ENCODE measurements around the gene SLAMF6. TPM values are rescaled to one million over a fixed set of nuclear protein-coding genes. Genes with fewer than 3 reads are reported as not detected.
"Not testable (repeated sequence)": the region's sequence is repeated elsewhere in the genome, so short reads cannot be mapped to it uniquely, and the experiment has no call there.

The SLAMF6 gene
- polyA plus RNA-seq (2013, experiment 1 of 2) = not detected
- polyA plus RNA-seq (2013, experiment 2 of 2) = not detected

DNA sequence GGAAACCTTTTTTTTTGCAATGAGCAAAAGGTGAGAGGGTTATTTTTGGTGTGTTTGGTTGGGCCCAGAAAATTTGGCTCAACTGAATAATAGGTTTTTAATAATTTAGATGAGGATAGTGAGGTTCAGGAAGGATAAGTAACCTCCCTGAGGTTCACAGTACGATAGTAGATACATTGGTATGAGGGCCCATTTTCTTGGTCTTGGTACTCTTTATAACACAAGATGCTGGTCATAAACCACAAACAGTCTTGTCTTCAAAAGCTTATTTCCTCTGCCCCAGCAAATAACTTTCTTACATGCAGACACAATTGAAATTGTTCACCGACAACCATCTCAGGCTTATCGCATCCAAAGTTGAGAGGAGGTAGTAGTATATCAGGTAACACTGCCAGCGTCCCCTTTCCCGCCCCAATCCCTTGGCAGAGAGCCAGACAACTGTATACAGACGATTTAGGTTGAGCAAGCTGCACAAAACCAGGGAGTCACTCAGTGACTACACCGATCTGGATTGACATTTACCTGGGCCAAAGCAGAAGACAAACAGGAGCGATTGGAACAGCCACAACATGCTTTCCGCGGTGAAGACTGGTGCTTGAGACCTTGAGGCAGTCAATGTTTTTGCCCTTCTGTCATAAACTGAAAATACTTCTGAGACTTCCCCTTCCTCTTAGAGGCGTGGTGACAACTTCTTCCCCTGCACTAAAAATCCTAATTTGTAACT is at the start of gene SLAMF6:
Gene SLAMF6, minus strand, starts transcription at position 634 of the 724 bp plus-strand sequence. Its CDS starts 63 bp downstream, at position 571.
- 93% methylated on average over 11 of the region's 11 CpGs for WGBS
- Histone ChIP-seq H3K27me3 (ENCODE audit: insufficient read depth, low read length) (no peaks in the 10 kb centered on the region), H3K9ac (ENCODE audit: low read depth, low read length) (no peak within 1 kb of the TSS), H3K27ac (ENCODE audit: low read depth, low read length) (no peak within 1 kb of the TSS), H3K9me3 (ENCODE audit: insufficient read depth, low read depth, low read length) (no peaks in the 10 kb centered on the region), H3K36me3 (ENCODE audit: insufficient read depth, low read length) (no peaks in the 10 kb centered on the region), H3K4me1 (ENCODE audit: insufficient read depth, low read length) (peaks cover 23% of the 10 kb centered on the region), H3K4me3 (ENCODE audit: low read length) (no peak within 1 kb of the TSS)

DNA sequence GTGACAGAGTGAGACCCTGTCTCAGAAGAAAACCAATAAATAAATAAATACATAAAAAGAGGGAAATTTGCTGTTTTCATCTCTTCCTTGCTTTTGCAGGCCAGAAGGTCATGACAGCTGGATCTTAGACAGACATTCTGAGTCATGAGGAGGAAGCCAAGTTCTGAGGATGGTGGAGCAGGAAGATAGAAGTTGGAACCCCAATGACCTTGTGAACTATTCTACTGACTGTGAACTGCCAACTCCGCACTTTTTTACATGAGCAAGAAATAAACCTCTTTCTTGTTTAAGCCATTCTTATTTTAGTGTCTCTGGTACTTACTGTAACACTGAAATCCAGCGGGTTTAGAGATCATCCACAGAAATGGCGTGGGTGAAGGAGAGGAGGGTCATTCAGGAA is 47.8 kb upstream of the SLAMF6 start:
- H3K27me3 ChIP-seq (ENCODE audit: insufficient read depth, low read length) = no peaks in the 10 kb centered on the region
- H3K4me1 ChIP-seq (ENCODE audit: insufficient read depth, low read length) = no peaks in the 10 kb centered on the region
- H3K9me3 ChIP-seq (ENCODE audit: insufficient read depth, low read depth, low read length) = no peaks in the 10 kb centered on the region
- H3K36me3 ChIP-seq (ENCODE audit: insufficient read depth, low read length) = no peaks in the 10 kb centered on the region
- 88% methylated on average over 3 of the region's 3 CpGs for WGBS
- no peak overlapping the region for H3K9ac ChIP-seq (ENCODE audit: low read depth, low read length)
- no peak overlapping the region for H3K27ac ChIP-seq (ENCODE audit: low read depth, low read length)
- H3K4me3 ChIP-seq (ENCODE audit: low read length) = no peak overlapping the region

DNA sequence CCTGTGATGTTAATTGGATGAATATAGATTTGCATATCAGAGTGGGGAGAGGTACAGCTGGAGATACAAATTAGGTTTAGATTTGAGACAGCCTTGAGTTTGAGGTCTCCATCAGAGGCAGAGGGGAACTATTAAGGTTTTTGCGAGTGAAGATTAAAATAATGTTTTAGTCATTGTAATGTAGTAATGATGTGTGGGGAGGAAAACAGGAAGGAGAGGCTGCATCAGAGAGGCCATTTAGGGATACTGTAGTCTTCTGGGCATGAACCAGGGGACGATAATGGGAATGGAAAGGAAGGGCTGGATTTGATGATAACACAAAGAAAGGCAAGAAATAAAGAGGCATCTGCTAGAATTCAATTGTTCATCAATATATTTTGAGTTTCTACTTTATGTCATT is 46.8 kb upstream of the SLAMF6 start:
- Histone ChIP-seq H3K4me1 (ENCODE audit: insufficient read depth, low read length) (no peaks in the 10 kb centered on the region), H3K27ac (ENCODE audit: low read depth, low read length) (no peak overlapping the region), H3K9ac (ENCODE audit: low read depth, low read length) (no peak overlapping the region), H3K4me3 (ENCODE audit: low read length) (no peak overlapping the region), H3K36me3 (ENCODE audit: insufficient read depth, low read length) (no peaks in the 10 kb centered on the region), H3K9me3 (ENCODE audit: insufficient read depth, low read depth, low read length) (no peaks in the 10 kb centered on the region), H3K27me3 (ENCODE audit: insufficient read depth, low read length) (no peaks in the 10 kb centered on the region)
- whole genome bisulfite sequencing = 88% methylated on average over 2 of the region's 2 CpGs

DNA sequence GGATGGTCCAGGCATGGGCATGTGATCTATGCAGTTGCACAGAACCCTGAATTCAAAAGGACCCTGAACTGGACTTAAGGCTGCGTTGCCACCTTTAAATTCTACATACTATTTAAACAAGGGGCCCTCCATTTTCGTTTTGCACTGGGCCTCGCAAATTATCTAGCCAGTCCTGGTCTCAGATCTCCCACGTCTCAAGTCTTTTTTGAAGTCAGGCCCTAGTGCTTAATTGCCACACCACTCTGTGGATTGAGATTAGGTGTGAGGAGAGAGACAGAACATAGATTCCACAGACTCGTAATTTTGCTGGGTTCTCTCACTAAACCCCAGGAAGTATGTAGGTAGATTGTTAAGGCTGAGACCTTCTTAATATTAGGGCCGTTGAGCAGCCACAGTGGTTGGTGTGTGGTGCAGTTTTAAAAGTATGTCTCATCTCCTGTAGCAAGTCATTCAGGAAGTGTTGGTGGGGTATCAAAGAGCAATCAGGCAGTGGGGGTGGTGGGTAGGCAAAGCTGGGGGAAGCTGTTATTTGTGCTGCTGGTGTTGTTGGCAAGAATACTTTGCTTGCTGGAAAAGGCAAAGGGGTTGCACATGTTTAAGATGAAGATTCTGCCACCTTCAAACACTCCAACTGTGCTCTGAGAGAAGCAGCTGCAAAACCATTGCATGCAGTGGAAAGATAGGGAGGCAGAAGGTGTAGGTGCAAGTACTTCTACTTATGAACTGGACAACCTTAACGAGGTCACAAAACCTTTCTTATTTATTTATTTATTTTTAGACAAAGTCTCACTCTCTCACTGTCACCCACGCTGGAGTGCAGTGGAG is 45.0 kb upstream of the SLAMF6 start:
- H3K9ac ChIP-seq (ENCODE audit: low read depth, low read length) = no peak overlapping the region
- no peak overlapping the region for H3K27ac ChIP-seq (ENCODE audit: low read depth, low read length)

DNA sequence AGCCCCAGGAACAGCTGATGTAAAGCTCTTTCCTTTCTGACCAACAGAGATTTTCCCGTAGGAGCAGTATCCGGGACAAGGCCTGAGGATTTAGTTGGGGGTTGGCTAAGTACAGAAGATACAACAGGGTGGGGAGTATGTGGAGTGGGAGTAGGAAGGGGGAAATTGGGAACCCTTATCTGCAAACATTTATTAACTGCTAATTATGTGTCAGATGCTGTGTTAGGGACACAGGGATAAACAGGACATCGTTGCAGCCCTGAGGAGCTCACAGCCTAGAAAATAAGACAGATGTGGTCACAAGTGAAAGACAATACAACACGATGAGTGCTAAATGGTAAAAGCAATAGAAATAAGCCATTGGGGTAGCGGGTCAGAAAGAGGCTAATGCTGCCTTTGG is 44.3 kb upstream of the SLAMF6 start:
- Histone ChIP-seq H3K27ac (ENCODE audit: low read depth, low read length) (no peak overlapping the region), H3K9ac (ENCODE audit: low read depth, low read length) (no peak overlapping the region), H3K9me3 (ENCODE audit: insufficient read depth, low read depth, low read length) (peaks cover 7% of the 10 kb centered on the region; the same call in 1 of the 2 replicates), H3K4me3 (ENCODE audit: low read length) (no peak overlapping the region), H3K4me1 (ENCODE audit: insufficient read depth, low read length) (no peaks in the 10 kb centered on the region), H3K36me3 (ENCODE audit: insufficient read depth, low read length) (no peaks in the 10 kb centered on the region), H3K27me3 (ENCODE audit: insufficient read depth, low read length) (no peaks in the 10 kb centered on the region)
- WGBS = 85% methylated on average over 5 of the region's 5 CpGs

More for the DNA sequence above, 45.0 kb upstream of the SLAMF6 start:
- Histone ChIP-seq H3K36me3 (ENCODE audit: insufficient read depth, low read length) (no peaks in the 10 kb centered on the region), H3K4me3 (ENCODE audit: low read length) (no peak overlapping the region), H3K27me3 (ENCODE audit: insufficient read depth, low read length) (no peaks in the 10 kb centered on the region), H3K4me1 (ENCODE audit: insufficient read depth, low read length) (no peaks in the 10 kb centered on the region), H3K9me3 (ENCODE audit: insufficient read depth, low read depth, low read length) (peaks cover 4% of the 10 kb centered on the region; the same call in 1 of the 2 replicates)
- WGBS = 92% methylated on average over 7 of the region's 8 CpGs

DNA sequence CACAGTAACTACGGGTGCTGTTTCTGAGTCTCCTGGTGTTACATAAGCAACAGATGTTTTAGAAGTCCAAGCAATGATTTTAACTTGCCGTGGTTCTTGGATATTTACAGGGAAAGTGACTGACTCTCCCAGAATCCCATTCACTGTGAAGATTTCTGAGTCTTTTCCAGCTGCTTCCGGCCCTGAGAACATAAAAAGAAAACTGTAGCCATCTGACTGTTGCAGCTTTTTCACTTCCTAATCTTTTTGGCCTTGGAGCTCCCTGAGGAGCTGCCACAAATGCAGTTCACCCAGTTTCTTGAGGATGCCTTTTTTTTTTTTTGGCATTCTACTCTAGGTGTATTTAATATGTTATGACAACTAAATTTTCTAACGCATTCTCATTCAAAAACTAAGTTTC is 42.5 kb upstream of the SLAMF6 start:
- H3K27me3 ChIP-seq (ENCODE audit: insufficient read depth, low read length) = no peaks in the 10 kb centered on the region
- H3K4me3 ChIP-seq (ENCODE audit: low read length) = no peak overlapping the region
- no peaks in the 10 kb centered on the region for H3K4me1 ChIP-seq (ENCODE audit: insufficient read depth, low read length)
- WGBS = 96% methylated on average over 3 of the region's 4 CpGs
- no peaks in the 10 kb centered on the region for H3K36me3 ChIP-seq (ENCODE audit: insufficient read depth, low read length)
- peaks cover 7% of the 10 kb centered on the region; the same call in 1 of the 2 replicates for H3K9me3 ChIP-seq (ENCODE audit: insufficient read depth, low read depth, low read length)
- no peak overlapping the region for H3K9ac ChIP-seq (ENCODE audit: low read depth, low read length)
- no peak overlapping the region for H3K27ac ChIP-seq (ENCODE audit: low read depth, low read length)

DNA sequence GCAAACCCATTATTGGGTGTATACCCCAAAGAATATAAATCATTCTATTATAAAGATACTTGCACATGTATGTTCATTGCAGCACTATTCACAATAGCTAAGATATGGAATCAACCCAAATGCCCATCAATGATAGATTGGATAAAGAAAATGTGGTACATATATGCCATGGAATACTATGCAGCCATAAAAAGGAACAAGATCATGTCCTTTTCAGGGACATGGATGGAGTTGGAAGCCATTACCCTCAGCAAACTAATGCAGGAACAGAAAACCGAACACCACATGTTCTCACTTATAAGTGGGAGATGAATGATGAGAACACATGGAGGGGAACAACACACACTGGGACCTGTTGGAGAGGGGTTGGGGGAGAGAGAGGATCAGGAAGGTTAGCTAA is 40.2 kb upstream of the SLAMF6 start:
- H3K4me3 ChIP-seq (ENCODE audit: low read length); H3K4me1 ChIP-seq (ENCODE audit: insufficient read depth, low read length): not testable (repeated sequence)
- WGBS = 91% methylated on average over 1 of the region's 1 CpG

DNA sequence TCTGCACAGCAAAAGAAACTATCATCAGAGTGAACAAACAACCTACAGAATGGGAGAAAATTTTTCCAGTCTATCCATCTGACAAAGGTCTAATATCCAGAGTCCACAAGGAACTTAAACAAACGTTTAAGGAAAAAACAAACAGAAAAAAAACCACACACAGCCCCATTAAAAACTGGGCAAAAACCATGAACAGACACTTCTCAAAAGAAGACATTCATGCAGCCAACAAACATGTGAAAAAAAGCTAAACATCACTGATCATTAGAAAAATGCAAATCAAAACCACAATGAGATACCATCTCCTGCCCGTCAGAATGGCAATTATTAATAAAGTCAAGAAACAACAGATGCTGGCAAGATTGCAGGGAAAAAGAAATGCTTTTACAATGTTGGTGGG is 39.7 kb upstream of the SLAMF6 start:
- H3K36me3 ChIP-seq (ENCODE audit: insufficient read depth, low read length); H3K4me3 ChIP-seq (ENCODE audit: low read length); H3K4me1 ChIP-seq (ENCODE audit: insufficient read depth, low read length); H3K9me3 ChIP-seq (ENCODE audit: insufficient read depth, low read depth, low read length); H3K27ac ChIP-seq (ENCODE audit: low read depth, low read length); H3K27me3 ChIP-seq (ENCODE audit: insufficient read depth, low read length); H3K9ac ChIP-seq (ENCODE audit: low read depth, low read length): not testable (repeated sequence)
- WGBS = 86% methylated on average over 2 of the region's 2 CpGs

More for the DNA sequence above, 40.2 kb upstream of the SLAMF6 start:
- not testable (repeated sequence) for H3K27ac ChIP-seq (ENCODE audit: low read depth, low read length); H3K9ac ChIP-seq (ENCODE audit: low read depth, low read length); H3K36me3 ChIP-seq (ENCODE audit: insufficient read depth, low read length); H3K9me3 ChIP-seq (ENCODE audit: insufficient read depth, low read depth, low read length); H3K27me3 ChIP-seq (ENCODE audit: insufficient read depth, low read length)

DNA sequence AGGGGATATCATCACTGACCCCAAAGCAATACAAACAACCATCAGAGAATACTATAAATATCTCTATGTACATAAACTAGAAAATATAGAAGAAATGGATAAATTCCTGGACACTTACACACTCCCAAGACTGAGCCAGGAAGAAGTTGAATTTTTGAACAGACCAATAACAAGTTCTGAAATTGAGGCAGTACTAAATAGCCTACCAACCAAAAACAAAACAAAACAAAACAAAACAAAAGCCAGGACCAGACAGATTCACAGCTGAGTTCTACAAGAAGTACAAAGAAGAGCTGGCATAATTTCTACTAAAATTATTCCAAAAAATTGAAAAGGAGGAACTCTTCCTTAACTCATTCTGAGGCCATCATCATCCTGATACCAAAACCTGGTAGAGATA is 37.8 kb upstream of the SLAMF6 start:
- peaks cover 7% of the 10 kb centered on the region; the same call in 1 of the 2 replicates for H3K9me3 ChIP-seq (ENCODE audit: insufficient read depth, low read depth, low read length)
- no peaks in the 10 kb centered on the region for H3K27me3 ChIP-seq (ENCODE audit: insufficient read depth, low read length)
- no peak overlapping the region for H3K9ac ChIP-seq (ENCODE audit: low read depth, low read length)
- H3K4me1 ChIP-seq (ENCODE audit: insufficient read depth, low read length) = no peaks in the 10 kb centered on the region
- H3K4me3 ChIP-seq (ENCODE audit: low read length) = no peak overlapping the region
- H3K27ac ChIP-seq (ENCODE audit: low read depth, low read length) = no peak overlapping the region
- H3K36me3 ChIP-seq (ENCODE audit: insufficient read depth, low read length) = no peaks in the 10 kb centered on the region

DNA sequence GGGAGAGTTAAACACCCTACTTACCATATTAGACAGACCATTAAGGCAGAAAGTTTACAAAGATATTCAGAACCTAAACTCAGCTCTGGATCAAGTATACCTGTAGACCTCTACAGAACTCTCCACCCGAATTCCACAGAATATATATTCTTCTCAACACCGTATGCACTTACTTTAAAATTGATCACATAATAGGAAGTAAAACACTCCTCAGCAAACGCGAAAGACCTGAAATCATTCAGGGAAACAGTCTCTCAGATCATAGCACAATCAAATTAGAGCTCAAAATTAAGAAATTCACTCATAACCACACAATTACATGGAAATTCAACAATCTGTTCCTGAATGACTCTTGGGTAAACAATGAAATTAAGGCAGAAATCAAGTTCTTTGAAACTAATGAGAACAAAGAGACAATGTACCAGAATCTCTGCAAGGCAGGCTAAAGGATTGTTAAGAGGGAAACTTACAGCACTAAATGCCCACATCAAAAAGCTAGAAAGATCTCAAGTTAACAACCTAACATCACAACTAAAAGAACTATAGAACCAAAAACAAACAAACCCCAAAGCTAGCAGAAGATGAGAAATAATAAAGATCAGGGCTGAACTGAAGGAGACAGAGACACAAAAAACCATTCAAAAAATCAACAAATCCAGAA is 37.1 kb upstream of the SLAMF6 start:
- H3K36me3 ChIP-seq (ENCODE audit: insufficient read depth, low read length) = no peaks in the 10 kb centered on the region
- no peak overlapping the region for H3K4me3 ChIP-seq (ENCODE audit: low read length)
- no peaks in the 10 kb centered on the region for H3K27me3 ChIP-seq (ENCODE audit: insufficient read depth, low read length)
- H3K9me3 ChIP-seq (ENCODE audit: insufficient read depth, low read depth, low read length) = peaks cover 7% of the 10 kb centered on the region; the same call in 1 of the 2 replicates
- 93% methylated on average over 4 of the region's 4 CpGs for WGBS
- no peaks in the 10 kb centered on the region for H3K4me1 ChIP-seq (ENCODE audit: insufficient read depth, low read length)
- no peak overlapping the region for H3K9ac ChIP-seq (ENCODE audit: low read depth, low read length)
- H3K27ac ChIP-seq (ENCODE audit: low read depth, low read length) = no peak overlapping the region

DNA sequence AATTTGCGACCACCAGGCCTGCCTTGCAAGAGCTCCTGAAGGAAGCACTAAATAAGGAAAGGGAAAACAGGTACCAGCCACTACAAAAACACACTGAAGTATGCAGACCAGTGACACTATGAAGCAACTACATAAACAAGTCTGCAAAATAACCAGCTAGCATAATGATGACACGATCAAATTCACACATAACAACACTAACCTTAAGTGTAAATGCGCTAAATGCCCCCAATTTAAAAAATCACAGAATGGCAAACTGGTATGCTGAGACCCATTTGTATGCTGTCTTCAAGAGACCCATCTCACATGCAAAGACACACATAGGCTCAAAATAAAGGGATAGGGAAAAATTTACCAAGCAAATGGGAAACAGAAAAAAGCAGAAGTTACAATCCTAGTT is 36.4 kb upstream of the SLAMF6 start:
- H3K4me3 ChIP-seq (ENCODE audit: low read length); H3K9ac ChIP-seq (ENCODE audit: low read depth, low read length); H3K27me3 ChIP-seq (ENCODE audit: insufficient read depth, low read length); H3K27ac ChIP-seq (ENCODE audit: low read depth, low read length); H3K4me1 ChIP-seq (ENCODE audit: insufficient read depth, low read length); H3K36me3 ChIP-seq (ENCODE audit: insufficient read depth, low read length); H3K9me3 ChIP-seq (ENCODE audit: insufficient read depth, low read depth, low read length): not testable (repeated sequence)
- 93% methylated on average over 3 of the region's 3 CpGs for WGBS

Data from HUES64 (cell line).